HG03432 (cell line): Measurements from ENCODE around the gene LTBR.
"Not testable (repeated sequence)": the region's sequence is repeated elsewhere in the genome, so short reads cannot be mapped to it uniquely, and the experiment has no call there.

Experiments
- ATAC-seq: cut with Tn5 transposase; IDR thresholded peaks from one replicate; pipeline ENCODE4 v1.9.1; 2021; ENCODE audit warnings: mild to moderate bottlenecking, moderate library complexity; ENCODE audit not compliant: unreplicated experiment

Gene LTBR

GRCh38 chr12:6423267-6424007, 39.5 kb downstream of the LTBR start:
- peak; percentile 33 for ATAC-seq

DNA sequence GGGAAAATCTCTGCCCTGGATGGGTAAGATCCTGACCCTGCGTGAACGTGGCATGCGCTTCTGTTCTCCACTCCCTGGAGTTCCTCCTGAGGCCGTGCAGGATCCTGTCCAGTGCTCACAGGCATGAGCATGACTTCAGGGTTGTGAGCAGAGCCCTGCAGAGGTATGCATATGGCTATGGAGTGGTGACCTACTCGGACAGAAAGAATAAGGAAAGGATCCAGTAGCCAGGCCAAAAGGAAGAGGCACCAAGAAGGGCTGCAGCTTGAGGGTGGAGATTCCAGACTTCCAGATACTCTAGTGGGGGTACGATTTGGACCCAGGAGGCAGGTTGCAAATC, 40.0 kb downstream of the LTBR start:
- no peak for ATAC-seq

DNA sequence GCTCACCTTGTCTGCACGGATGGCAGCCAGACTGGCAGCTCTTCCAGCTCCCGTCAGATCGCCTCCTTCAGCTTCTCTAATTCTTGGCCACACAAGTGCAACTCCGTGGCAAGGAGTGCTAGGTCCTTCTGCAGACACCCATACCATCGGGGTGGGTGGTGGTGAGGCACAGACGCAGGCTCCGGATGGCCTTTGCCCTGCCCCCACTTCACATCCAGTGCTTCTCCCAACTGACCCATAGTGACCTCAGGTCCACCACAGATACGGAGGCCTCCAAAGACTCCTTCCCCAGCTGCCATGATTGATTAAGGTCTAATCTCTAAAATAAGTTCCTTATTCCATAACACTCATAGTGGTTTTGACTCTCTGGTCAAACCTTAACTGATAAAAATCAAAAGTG, 40.9 kb downstream of the LTBR start:
- ATAC-seq = no peak

DNA sequence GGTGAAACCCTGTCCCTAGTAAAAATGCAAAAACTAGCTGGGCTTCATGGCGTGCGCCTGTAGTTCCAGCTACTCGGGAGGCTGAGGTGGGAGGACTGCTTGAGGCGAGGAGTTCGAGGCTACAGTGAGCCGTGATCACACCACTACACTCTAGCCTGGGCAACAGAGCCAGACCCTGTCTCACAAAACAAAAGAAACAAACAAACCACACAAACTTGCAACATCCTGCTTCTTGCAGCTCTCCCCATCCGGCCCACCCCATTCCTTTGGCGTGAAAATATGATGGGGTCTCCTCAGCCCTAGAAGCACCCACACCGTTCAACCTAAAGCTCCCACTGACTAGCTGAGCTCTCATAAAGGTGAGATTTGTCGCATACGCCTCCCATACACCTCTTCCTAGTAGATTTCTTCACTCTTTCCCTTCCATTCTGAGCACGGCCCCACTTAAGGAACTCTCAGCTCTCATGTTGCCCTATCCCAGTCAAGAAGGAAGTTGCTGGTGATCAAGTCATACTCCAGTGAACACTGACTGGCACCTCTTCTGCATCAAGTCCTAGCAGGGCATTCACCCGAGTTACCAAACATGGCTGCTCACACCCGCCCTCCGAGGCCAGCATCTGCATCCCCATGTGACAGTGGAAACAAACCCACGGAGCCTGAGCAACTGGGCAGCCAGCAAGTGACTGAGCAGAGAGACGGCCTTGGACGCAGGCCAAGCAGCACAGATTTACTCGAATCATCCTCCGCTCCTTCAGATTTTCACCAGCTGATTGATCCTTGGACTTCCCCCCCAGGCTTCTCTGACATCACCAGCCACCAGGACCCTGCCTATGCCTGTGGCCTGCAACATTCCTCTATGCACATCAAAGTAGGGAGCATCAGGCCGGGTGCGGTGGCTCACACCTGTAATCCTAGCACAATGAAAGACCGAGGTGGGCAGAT, 41.9 kb downstream of the LTBR start:
- ATAC-seq = no peak

- ATAC-seq = peak; percentile 69
Observed at GRCh38 chr12:6426882-6427671, 43.1 kb downstream of the LTBR start.

- ATAC-seq = not testable (repeated sequence)
Observed at GRCh38 chr12:6427796-6428195, 43.8 kb downstream of the LTBR start.

GRCh38 chr12:6428326-6428725, 44.4 kb downstream of the LTBR start:
- no peak for ATAC-seq

DNA sequence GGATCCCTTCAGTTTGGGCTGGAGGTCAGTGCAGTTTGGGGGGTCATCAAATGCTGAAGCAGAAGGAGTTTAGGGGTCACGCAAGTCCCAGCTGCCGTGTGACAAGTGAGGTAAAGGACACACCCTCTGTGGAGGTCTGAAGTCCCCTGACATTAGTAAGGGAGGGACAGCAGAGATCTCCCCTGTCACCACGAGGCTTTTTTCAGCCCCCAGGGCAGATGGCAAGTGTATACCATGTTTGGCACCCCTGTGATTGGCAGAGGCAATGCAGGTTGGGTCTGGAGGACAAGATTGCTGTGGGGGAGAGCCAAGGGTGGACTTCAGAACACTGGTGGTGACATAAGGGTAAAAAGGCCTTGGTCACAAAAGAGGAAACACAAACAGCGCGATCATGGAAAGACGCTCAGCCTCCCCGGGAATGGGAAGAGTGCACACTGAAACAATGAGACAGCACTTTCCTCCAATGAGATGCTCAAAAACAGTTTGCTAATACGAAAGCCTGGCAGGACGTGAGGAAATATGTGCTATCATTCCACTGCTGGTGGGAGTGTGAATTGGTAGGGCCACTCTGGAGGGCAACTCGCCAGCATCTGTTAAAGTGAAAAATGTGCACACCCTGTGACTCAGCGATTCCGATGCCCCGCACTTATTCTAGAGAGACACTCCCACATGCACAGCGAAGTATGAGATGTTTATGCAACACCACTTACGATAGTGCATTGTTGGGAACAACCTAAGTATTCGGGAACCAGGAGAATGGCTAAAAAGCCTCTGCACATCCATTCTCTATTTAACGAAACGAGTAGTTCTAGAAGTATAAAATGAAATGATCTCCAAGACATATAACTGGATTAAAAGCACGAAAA, 46.4 kb downstream of the LTBR start:
- ATAC-seq = no peak

GRCh38 chr12:6432991-6433390, 49.0 kb downstream of the LTBR start:
- ATAC-seq = no peak

DNA sequence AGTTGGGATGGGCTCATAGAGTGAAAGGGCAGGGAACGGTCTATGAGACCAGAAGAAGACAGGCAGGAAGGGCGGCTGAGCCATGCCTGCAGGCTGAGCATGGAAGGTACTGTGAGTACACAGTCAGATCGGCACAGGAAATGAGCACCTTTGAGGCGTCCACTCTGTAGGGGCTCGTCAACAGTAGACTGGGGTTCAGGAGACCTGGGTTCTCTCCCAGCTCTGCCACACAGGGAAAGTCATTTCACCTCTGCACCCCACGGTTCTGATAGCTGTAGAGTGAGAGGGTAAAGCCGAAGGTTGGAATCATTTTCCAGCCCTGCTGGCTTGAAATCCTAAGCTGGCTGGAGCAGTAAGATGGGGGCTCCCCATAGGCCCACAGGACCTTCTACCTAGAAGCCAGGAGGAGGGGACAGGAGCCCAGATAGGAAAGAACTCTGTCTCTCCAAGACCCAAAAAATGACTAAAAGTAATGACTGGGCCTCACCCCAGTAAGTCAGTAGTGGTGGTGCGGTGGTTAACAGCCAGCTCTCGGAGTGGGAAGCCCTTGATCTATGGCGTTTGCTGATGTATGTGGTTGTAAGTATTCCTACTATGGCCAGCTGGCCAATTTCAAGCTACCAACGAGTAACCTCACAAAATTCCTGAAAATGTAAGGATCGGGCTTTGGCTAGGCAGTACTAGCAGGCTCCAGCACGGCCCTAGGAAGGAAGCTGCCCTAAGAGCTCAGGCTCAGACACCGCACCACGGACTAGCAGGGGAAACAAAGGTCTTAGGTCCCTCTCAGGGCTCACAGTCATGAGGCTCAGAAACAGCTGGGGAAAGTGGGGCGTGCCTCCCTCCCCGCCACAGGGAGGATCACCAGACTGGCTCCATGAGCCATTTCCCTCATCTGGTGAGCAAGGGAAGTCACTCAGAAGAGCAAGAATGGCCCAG, 50.5 kb downstream of the LTBR start:
- no peak for ATAC-seq

- no peak for ATAC-seq
Observed at GRCh38 chr12:6435961-6436715, 52.2 kb downstream of the LTBR start.

- no peak for ATAC-seq
Observed at GRCh38 chr12:6437586-6437985, 53.6 kb downstream of the LTBR start.

- no peak for ATAC-seq
Observed at GRCh38 chr12:6438345-6438744, 54.4 kb downstream of the LTBR start.

- ATAC-seq = no peak
Observed at GRCh38 chr12:6440391-6440790, 56.4 kb downstream of the LTBR start.
